ENCODE results near the gene UNC5C.

UNC5C gene

DNA sequence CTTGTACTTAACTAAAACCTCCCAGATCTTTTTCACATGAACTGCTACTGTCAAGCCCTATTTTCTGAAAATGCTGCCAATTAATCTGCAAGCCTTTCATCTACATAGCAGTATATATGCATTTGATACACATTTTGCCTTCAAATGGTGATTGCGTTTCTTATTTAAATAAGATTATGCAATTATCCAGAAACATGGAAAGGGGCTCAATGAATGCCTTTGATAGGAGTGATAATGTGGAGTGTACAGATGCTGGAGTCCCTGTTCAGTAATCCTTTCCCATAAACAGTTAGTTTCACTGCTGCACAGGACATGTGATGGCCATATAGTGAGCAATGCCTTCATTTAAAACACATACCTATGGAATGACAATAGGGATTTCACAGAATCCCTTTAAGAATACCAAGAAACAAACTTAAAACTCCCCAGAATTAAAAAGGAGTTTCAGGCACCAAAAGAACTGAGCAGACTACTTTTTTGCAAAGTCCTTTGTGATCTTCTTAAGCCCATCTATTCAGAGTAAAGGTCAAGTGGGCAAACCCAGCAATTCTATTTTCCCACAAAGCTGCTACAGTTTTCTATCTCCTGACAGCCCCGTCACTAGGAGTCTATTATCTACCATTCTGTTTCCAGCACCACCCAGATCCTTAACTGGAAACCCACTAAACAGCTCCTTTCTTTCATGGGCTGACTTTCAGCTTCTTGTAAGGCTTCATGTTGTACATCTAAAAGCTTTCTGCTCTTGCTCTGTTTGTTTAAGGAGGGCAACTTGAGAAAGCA lies 120.3 kb downstream of the UNC5C start:
- TF ChIP-seq, protein P1, sequence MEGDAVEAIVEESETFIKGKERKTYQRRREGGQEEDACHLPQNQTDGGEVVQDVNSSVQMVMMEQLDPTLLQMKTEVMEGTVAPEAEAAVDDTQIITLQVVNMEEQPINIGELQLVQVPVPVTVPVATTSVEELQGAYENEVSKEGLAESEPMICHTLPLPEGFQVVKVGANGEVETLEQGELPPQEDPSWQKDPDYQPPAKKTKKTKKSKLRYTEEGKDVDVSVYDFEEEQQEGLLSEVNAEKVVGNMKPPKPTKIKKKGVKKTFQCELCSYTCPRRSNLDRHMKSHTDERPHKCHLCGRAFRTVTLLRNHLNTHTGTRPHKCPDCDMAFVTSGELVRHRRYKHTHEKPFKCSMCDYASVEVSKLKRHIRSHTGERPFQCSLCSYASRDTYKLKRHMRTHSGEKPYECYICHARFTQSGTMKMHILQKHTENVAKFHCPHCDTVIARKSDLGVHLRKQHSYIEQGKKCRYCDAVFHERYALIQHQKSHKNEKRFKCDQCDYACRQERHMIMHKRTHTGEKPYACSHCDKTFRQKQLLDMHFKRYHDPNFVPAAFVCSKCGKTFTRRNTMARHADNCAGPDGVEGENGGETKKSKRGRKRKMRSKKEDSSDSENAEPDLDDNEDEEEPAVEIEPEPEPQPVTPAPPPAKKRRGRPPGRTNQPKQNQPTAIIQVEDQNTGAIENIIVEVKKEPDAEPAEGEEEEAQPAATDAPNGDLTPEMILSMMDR (conservative IDR thresholded peaks at IDR 0.05; ENCODE audit: control insufficient read depth, insufficient read depth, low read depth, low read length): no peak
- no peak for DNase-seq (ENCODE audit: low read depth)
- H3K4me3 ChIP-seq (ENCODE audit: control insufficient read depth, low read depth, low read length): no peak overlapping the region

DNA sequence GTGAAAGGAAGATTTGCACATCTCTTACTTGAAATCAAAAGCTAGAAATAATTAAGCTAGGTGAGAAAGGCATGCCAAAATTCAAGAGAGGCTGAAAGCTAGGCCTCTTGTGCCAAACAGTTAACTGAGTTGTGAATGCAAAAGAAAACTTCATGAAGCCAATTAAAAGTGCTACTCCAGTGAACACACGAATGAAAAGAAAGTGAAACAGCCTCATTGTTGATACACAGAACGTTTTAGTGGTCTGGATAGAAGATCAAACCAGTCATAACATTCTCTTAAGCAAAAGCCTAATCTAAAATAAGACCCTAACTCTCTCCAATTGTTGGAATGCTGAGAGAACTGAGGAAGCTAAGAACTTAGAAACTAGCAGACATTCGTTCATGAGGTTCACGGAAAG lies 122.3 kb downstream of the UNC5C start:
- DNase-seq (ENCODE audit: low read depth): no peak
- TF ChIP-seq, protein P1 (conservative IDR thresholded peaks at IDR 0.05; ENCODE audit: control insufficient read depth, insufficient read depth, low read depth, low read length): no peak
- H3K4me3 ChIP-seq (ENCODE audit: control insufficient read depth, low read depth, low read length): no peak overlapping the region

DNA sequence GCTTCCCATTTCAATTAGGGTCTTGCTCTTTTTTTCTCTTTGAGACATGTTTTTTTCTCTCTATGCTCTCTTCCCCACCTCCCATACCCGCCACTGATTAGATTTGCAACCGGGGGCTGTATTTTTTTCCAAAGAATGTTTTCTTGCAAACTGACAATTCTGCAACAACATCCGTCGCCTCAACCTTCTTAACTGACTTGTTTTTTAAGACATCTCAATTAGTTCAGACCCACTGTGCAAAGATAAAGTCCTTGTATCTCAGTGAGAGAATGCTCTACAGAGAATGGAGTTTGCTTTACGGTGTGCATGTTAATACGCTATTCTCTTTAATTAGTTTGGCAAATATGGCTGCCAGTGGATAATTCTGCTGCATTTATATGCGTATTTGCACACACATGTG lies 126.3 kb downstream of the UNC5C start:
- DNase-seq (ENCODE audit: low read depth): no peak
- TF ChIP-seq, protein P1 (conservative IDR thresholded peaks at IDR 0.05; ENCODE audit: control insufficient read depth, insufficient read depth, low read depth, low read length): no peak
- H3K4me3 ChIP-seq (ENCODE audit: control insufficient read depth, low read depth, low read length): no peak overlapping the region

DNA sequence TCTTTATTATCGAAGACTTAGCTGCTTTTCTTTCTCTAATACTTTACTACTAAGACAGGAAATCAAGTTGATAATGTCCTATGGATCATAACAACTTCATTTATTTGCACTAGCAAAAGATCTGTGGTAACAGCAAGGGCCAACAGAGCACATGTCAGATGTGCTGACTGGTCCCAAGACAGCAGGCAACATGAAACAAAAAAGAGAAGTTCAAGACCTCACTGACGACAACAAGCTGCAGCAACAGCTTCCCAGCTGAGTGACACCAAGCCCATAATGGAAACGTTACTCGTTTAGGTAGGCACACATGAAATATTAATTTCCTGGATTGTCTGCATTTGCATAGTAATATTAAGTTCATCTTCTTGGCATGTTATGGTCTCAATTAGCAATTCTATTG lies 126.9 kb downstream of the UNC5C start:
- TF ChIP-seq, protein P1 (conservative IDR thresholded peaks at IDR 0.05; ENCODE audit: control insufficient read depth, insufficient read depth, low read depth, low read length): no peak
- DNase-seq (ENCODE audit: low read depth): no peak
- H3K4me3 ChIP-seq (ENCODE audit: control insufficient read depth, low read depth, low read length): no peak overlapping the region

DNA sequence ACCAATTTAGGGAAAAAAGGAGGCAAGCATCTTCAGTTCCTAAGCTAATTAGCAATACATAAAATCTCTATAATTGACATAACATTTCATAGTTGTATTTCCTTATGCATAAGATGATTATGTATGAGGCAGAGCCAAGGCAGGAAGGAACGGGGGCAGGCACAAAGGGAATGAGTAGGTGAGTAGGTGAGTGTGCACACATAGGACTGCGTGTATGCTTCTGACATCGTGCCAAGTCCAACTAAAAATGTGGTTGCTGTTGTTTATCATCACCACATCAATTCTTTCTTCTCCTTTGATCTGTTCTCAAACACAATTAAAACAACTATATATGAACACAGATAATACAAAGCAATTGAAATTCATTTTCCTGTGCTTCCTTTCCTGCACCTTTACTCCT lies 131.2 kb downstream of the UNC5C start:
- TF ChIP-seq, protein P1 (conservative IDR thresholded peaks at IDR 0.05; ENCODE audit: control insufficient read depth, insufficient read depth, low read depth, low read length): no peak
- H3K4me3 ChIP-seq (ENCODE audit: control insufficient read depth, low read depth, low read length): no peak overlapping the region
- DNase-seq (ENCODE audit: low read depth): no peak

DNA sequence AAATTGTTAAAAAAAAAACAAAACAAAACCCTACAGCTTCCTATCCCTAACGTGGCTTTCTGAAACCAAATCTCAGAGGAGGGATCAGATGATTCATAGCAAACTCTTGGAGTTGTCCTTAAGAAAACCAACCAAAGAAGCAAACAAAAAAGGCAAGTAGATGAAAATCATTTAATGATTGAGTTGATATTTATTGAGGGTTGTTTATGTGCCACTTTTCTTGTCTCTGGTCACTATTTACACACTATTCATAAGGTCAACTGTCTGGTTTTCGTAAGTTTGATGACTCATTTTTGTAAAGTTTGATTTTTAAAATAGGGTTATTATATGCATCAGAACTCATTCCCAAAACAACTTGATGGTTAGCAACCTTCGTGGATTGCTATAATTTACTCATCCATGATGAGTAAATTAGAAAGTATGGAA lies 133.4 kb downstream of the UNC5C start:
- TF ChIP-seq, protein P1 (conservative IDR thresholded peaks at IDR 0.05; ENCODE audit: control insufficient read depth, insufficient read depth, low read depth, low read length): no peak
- DNase-seq (ENCODE audit: low read depth): peak; percentile 2
- no peak overlapping the region for H3K4me3 ChIP-seq (ENCODE audit: control insufficient read depth, low read depth, low read length)
